Panc1 (cell line): ENCODE data around the gene FCN3. TPM values are rescaled to one million over a fixed set of nuclear protein-coding genes. Genes with fewer than 3 reads are reported as not detected.
"Not testable (repeated sequence)": the region's sequence is repeated elsewhere in the genome, so short reads cannot be mapped to it uniquely, and the experiment has no call there.

Experiments
- ATAC-seq: fragments of 200-7000 bp; cut with Tn5 transposase; 2 replicates; pipeline ENCODE4 v1.9.1; 2020; ENCODE audit warnings: mild to moderate bottlenecking, moderate library complexity
- BruUV-seq: library from RNA; stranded (reverse); fragments of 400-500 nt; replicated peaks from 2 replicates; lab custom pipeline; 2021; lab: Mats Ljungman, UMichigan
- CTCF ChIA-PET: fragments of 300-600 bp; sonication (Branson Sonifier 250); formaldehyde crosslinking; loops from one replicate; lab custom pipeline; 2022; ENCODE audit warnings: antibody characterized with exemption; lab: Charles Lee
- POLR2A ChIA-PET: fragments of 300-600 bp; sonication (Branson Sonifier 250); formaldehyde crosslinking; loops from one replicate; lab custom pipeline; 2022; ENCODE audit warnings: antibody characterized with exemption; lab: Charles Lee
- DNase-seq: peaks from one replicate; pipeline ENCODE4 v3.0.0-alpha.2; 2010; ENCODE audit warnings: low read depth, low spot score
- H3K27ac ChIP-seq: 2 replicates; pipeline ENCODE4 v1.5.1; 2011; ENCODE audit warnings: mild to moderate bottlenecking, low read length, inconsistent platforms
- H3K27me3 ChIP-seq: fragments of 200-500 bp; sonication (Bioruptor generic); 2 replicates; pipeline ENCODE4 v1.6.0; 2014; ENCODE audit warnings: low read length, inconsistent platforms; ENCODE audit not compliant: control insufficient read depth, insufficient read depth
- H3K36me3 ChIP-seq: fragments of 200-500 bp; sonication (Bioruptor generic); 2 replicates; pipeline ENCODE4 v1.5.1; 2014; ENCODE audit warnings: inconsistent platforms, mild to moderate bottlenecking, low read length, moderate library complexity; ENCODE audit not compliant: control insufficient read depth, insufficient read depth
- H3K4me1 ChIP-seq: 2 replicates; pipeline ENCODE4 v1.5.1; 2011; ENCODE audit warnings: inconsistent platforms, mild to moderate bottlenecking, low read length, moderate library complexity; ENCODE audit not compliant: control insufficient read depth, insufficient read depth
- H3K4me3 ChIP-seq, 2 experiments: 2 replicates each; pipeline ENCODE4 v1.5.1; 2011 to 2012; ENCODE audit warnings: low read depth in 2 of 2, low read length in 2 of 2, mild to moderate bottlenecking in 2 of 2, inconsistent platforms in 1 of 2, moderate library complexity in 1 of 2
- H3K9me3 ChIP-seq: fragments of 200-500 bp; sonication (Bioruptor generic); 2 replicates; pipeline ENCODE4 v1.5.1; 2014; ENCODE audit warnings: low read depth, mild to moderate bottlenecking, inconsistent platforms, low read length, moderate library complexity; ENCODE audit not compliant: control insufficient read depth, insufficient read depth
- CTCF ChIP-seq: fragments of 450-650 bp; IDR thresholded peaks from 2 replicates; pipeline ENCODE4 v1.5.1; 2017; ENCODE audit warnings: mild to moderate bottlenecking
- POLR2AphosphoS5 ChIP-seq: IDR thresholded peaks from 2 replicates; pipeline ENCODE4 v1.6.1; 2012; ENCODE audit warnings: mild to moderate bottlenecking, low read depth, low read length, moderate library complexity
- REST ChIP-seq, 2 experiments: IDR thresholded peaks; 2 replicates each; pipeline ENCODE4 v1.6.1; 2011 to 2012; ENCODE audit warnings: low read depth in 2 of 2, control low read depth in 1 of 2, low read length in 1 of 2, mild to moderate bottlenecking in 1 of 2, moderate library complexity in 1 of 2; ENCODE audit not compliant: insufficient read depth in 1 of 2
- SIN3A ChIP-seq: IDR thresholded peaks from 2 replicates; pipeline ENCODE4 v1.6.1; 2012; ENCODE audit warnings: low read depth, mild to moderate bottlenecking, low read length, moderate library complexity, borderline replicate concordance; ENCODE audit not compliant: insufficient read depth
- TCF7L2 ChIP-seq: IDR thresholded peaks from 2 replicates; pipeline ENCODE4 v1.6.1; 2011; ENCODE audit warnings: mild to moderate bottlenecking, low read depth, low read length, inconsistent platforms
- in situ Hi-C: cut with HindIII; loops from 2 replicates; pipeline ENCODE4 v1.10.0; 2016; ENCODE audit warnings: low sequenced_read_pairs, low pct_unique_long_range_greater_than_20kb
- intact Hi-C: fragments of 100-400 bp; cut with micrococcal nuclease; formaldehyde crosslinking; loops from one replicate; pipeline ENCODE4 v1.10.0; 2022; ENCODE audit not compliant: unreplicated experiment
- total RNA-seq: library from RNA; stranded (reverse); gene quantifications from one replicate; pipeline ENCODE4 v1.2.1, GENCODE V29; 2021; ENCODE audit not compliant: unreplicated experiment

FCN3 gene
- total RNA-seq, 1 experiment from 2014 or later = not detected

GRCh38 chr1:27405598-27406361 lies 31.2 kb upstream of the FCN3 start:
- CTCF ChIA-PET = interaction anchor here (0.6 kb wide), 2 partner anchors 19 to 141 kb away, joined by 3 to 5 read pairs; no protein-coding TSS in a partner anchor
- ATAC-seq, H3K4me3 ChIP-seq, POLR2A ChIA-PET, H3K36me3 ChIP-seq, BruUV-seq, H3K4me1 ChIP-seq, H3K27me3 ChIP-seq, H3K9me3 ChIP-seq, DNase-seq, in situ Hi-C loops, intact Hi-C loops, H3K27ac ChIP-seq: not testable (repeated sequence)

GRCh38 chr1:27405074-27405473 lies 30.4 kb upstream of the FCN3 start:
- POLR2A ChIA-PET = no interaction called here

More at GRCh38 chr1:27405074-27405473, 30.4 kb upstream of the FCN3 start:
- no peak for TF ChIP-seq TCF7L2
- no peak for TF ChIP-seq SIN3A
- TF ChIP-seq POLR2AphosphoS5 = no peak
- no peak for TF ChIP-seq CTCF
- no peak for TF ChIP-seq REST (IDR thresholded peaks at IDR 0.05; ENCODE audit: insufficient read depth in 1 of 2, low read depth in 2 of 2, low read length in 1 of 2)
- no peaks in the 10 kb centered on the region for H3K27me3 ChIP-seq
- intact Hi-C loops = no loop called here
- in situ Hi-C loops = no loop called here
- BruUV-seq = no TSS peak
- CTCF ChIA-PET = no interaction called here
- H3K4me1 ChIP-seq = no peaks in the 10 kb centered on the region; the same call in 1 of the 2 replicates
- no peak overlapping the region for H3K4me3 ChIP-seq
- ATAC-seq (no peak), DNase-seq (no peak)
- no peak overlapping the region for H3K27ac ChIP-seq
- peaks cover 2% of the 10 kb centered on the region; the same call in 1 of the 2 replicates for H3K36me3 ChIP-seq
- H3K9me3 ChIP-seq = no peaks in the 10 kb centered on the region
